Measurements from ENCODE around the gene ZNF385C. TPM values are rescaled to one million over a fixed set of nuclear protein-coding genes. Genes with fewer than 3 reads are reported as not detected.

The ZNF385C gene
- total and polyA plus RNA-seq, 4 donors = 0.03 to 0.19 (median 0.06) TPM; not detected in 1

DNA sequence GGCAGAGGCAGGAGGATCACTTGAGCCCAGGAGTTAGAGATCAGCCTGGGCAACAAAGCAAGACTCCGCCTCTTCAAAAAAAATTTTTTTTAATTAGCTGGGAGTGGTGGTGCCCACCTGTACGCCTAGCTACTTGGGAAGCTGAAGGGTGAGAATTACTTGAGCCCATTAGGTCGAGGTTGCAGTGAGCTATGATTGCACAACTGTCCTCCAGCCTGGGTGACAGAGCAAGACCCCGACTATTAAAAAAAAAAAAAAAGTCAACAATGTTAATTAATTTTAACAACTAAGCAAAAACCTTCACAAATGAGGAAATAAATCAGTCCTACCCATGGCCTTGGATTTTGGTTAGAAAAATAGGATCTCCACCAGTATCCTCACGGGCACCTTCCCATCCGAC lies 8.9 kb upstream of the ZNF385C start:
- Histone ChIP-seq H3K27ac (ENCODE audit: low read depth in 1 of 2, low read length in 2 of 2) (no peak overlapping the region), H3K4me3 (ENCODE audit: low read depth in 1 of 3, low read length in 3 of 3) (no peak overlapping the region)

DNA sequence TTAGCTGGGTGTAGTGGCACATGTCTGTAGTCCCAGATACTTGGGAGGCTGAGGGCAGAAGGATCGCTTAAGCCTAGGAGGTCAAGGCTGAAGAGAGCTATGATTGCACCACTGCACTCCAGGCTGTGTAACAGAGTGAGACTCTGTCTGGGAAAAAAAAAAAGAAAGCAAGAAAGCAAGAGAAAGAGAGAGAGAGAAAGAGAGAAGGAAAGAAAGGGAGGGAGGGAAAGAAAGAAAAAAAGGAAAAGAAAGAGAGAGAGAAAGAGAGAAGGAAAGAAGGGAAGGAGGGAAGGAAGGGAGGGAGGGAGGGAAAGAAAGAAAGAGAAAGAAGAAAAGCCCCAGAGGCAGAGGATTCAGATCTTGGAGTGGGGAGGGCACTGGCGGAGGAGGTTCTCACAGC lies 7.7 kb upstream of the ZNF385C start:
- TF ChIP-seq RXRA (IDR thresholded peaks at IDR 0.05) (no peak), YY1 (IDR thresholded peaks at IDR 0.05) (no peak), TAF1 (conservative IDR thresholded peaks at IDR 0.05) (no peak), RAD21 (IDR thresholded peaks at IDR 0.05) (no peak), SP1 (IDR thresholded peaks at IDR 0.05) (no peak), EGR1 (IDR thresholded peaks at IDR 0.05; ENCODE audit: low read depth in 2 of 2) (no peak), FOXA2 (IDR thresholded peaks at IDR 0.05) (no peak), JUND (IDR thresholded peaks at IDR 0.05) (no peak), FOXA1 (IDR thresholded peaks at IDR 0.05) (no peak), NR2F2 (IDR thresholded peaks at IDR 0.05) (no peak), HNF4A (conservative IDR thresholded peaks at IDR 0.05) (no peak)
- TF ChIP-seq, protein P1, sequence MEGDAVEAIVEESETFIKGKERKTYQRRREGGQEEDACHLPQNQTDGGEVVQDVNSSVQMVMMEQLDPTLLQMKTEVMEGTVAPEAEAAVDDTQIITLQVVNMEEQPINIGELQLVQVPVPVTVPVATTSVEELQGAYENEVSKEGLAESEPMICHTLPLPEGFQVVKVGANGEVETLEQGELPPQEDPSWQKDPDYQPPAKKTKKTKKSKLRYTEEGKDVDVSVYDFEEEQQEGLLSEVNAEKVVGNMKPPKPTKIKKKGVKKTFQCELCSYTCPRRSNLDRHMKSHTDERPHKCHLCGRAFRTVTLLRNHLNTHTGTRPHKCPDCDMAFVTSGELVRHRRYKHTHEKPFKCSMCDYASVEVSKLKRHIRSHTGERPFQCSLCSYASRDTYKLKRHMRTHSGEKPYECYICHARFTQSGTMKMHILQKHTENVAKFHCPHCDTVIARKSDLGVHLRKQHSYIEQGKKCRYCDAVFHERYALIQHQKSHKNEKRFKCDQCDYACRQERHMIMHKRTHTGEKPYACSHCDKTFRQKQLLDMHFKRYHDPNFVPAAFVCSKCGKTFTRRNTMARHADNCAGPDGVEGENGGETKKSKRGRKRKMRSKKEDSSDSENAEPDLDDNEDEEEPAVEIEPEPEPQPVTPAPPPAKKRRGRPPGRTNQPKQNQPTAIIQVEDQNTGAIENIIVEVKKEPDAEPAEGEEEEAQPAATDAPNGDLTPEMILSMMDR (IDR thresholded peaks at IDR 0.05; ENCODE audit: low read depth, low read length, missing input control) = no peak
- TF ChIP-seq, protein P2, sequence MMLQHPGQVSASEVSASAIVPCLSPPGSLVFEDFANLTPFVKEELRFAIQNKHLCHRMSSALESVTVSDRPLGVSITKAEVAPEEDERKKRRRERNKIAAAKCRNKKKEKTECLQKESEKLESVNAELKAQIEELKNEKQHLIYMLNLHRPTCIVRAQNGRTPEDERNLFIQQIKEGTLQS (IDR thresholded peaks at IDR 0.05) = no peak
- TF ChIP-seq, protein P3, sequence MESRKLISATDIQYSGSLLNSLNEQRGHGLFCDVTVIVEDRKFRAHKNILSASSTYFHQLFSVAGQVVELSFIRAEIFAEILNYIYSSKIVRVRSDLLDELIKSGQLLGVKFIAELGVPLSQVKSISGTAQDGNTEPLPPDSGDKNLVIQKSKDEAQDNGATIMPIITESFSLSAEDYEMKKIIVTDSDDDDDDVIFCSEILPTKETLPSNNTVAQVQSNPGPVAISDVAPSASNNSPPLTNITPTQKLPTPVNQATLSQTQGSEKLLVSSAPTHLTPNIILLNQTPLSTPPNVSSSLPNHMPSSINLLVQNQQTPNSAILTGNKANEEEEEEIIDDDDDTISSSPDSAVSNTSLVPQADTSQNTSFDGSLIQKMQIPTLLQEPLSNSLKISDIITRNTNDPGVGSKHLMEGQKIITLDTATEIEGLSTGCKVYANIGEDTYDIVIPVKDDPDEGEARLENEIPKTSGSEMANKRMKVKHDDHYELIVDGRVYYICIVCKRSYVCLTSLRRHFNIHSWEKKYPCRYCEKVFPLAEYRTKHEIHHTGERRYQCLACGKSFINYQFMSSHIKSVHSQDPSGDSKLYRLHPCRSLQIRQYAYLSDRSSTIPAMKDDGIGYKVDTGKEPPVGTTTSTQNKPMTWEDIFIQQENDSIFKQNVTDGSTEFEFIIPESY (IDR thresholded peaks at IDR 0.05) = no peak
- TF ChIP-seq, protein P4, sequence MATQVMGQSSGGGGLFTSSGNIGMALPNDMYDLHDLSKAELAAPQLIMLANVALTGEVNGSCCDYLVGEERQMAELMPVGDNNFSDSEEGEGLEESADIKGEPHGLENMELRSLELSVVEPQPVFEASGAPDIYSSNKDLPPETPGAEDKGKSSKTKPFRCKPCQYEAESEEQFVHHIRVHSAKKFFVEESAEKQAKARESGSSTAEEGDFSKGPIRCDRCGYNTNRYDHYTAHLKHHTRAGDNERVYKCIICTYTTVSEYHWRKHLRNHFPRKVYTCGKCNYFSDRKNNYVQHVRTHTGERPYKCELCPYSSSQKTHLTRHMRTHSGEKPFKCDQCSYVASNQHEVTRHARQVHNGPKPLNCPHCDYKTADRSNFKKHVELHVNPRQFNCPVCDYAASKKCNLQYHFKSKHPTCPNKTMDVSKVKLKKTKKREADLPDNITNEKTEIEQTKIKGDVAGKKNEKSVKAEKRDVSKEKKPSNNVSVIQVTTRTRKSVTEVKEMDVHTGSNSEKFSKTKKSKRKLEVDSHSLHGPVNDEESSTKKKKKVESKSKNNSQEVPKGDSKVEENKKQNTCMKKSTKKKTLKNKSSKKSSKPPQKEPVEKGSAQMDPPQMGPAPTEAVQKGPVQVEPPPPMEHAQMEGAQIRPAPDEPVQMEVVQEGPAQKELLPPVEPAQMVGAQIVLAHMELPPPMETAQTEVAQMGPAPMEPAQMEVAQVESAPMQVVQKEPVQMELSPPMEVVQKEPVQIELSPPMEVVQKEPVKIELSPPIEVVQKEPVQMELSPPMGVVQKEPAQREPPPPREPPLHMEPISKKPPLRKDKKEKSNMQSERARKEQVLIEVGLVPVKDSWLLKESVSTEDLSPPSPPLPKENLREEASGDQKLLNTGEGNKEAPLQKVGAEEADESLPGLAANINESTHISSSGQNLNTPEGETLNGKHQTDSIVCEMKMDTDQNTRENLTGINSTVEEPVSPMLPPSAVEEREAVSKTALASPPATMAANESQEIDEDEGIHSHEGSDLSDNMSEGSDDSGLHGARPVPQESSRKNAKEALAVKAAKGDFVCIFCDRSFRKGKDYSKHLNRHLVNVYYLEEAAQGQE (IDR thresholded peaks at IDR 0.05) = no peak
- Histone ChIP-seq H3K9me3 (ENCODE audit: control insufficient read depth in 4 of 4, low read length in 3 of 4) (no peaks in the 10 kb centered on the region), H3K9ac (ENCODE audit: low read depth in 1 of 2, low read length in 2 of 2) (no peak overlapping the region), H3K4me1 (ENCODE audit: control insufficient read depth in 4 of 4, insufficient read depth in 4 of 4, low read length in 3 of 4) (peaks cover under 1 to 17% (median 11%) of the 10 kb centered on the region in 4 donors), H3K4me3 (ENCODE audit: low read depth in 1 of 3, low read length in 3 of 3) (no peak overlapping the region), H3K27me3 (ENCODE audit: control insufficient read depth in 4 of 4, insufficient read depth in 4 of 4, low read length in 3 of 4) (no peaks in the 10 kb centered on the region), H3K36me3 (ENCODE audit: control insufficient read depth in 4 of 4, insufficient read depth in 3 of 4, low read depth in 1 of 4, low read length in 3 of 4) (peaks cover 7 to 30% (median 14%) of the 10 kb centered on the region in 4 donors), H3K27ac (ENCODE audit: low read depth in 1 of 2, low read length in 2 of 2) (no peak overlapping the region)
- DNase-seq (ENCODE audit: low spot score) = no peak
- WGBS = 96% methylated on average over 2 of the region's 2 CpGs

More for the DNA sequence above, 8.9 kb upstream of the ZNF385C start:
- no peak overlapping the region for H3K9ac ChIP-seq (ENCODE audit: low read depth in 1 of 2, low read length in 2 of 2)
- H3K36me3 ChIP-seq (ENCODE audit: control insufficient read depth in 4 of 4, insufficient read depth in 3 of 4, low read depth in 1 of 4, low read length in 3 of 4) = peaks cover 7 to 30% (median 14%) of the 10 kb centered on the region in 4 donors
- TF ChIP-seq TAF1 (conservative IDR thresholded peaks at IDR 0.05) (no peak), RAD21 (IDR thresholded peaks at IDR 0.05) (no peak), JUND (IDR thresholded peaks at IDR 0.05) (no peak)
- peaks cover 8 to 28% (median 22%) of the 10 kb centered on the region in 4 donors for H3K4me1 ChIP-seq (ENCODE audit: control insufficient read depth in 4 of 4, insufficient read depth in 4 of 4, low read length in 3 of 4)
- 80% methylated on average over 6 of the region's 6 CpGs for WGBS
- DNase-seq (ENCODE audit: low spot score) = no peak
- H3K9me3 ChIP-seq (ENCODE audit: control insufficient read depth in 4 of 4, low read length in 3 of 4) = no peaks in the 10 kb centered on the region
- no peaks in the 10 kb centered on the region for H3K27me3 ChIP-seq (ENCODE audit: control insufficient read depth in 4 of 4, insufficient read depth in 4 of 4, low read length in 3 of 4)
